GM12878 (cell line): ENCODE data around the gene CHP2. TPM values are rescaled to one million over a fixed set of nuclear protein-coding genes. Genes with fewer than 3 reads are reported as not detected.

ENCODE experiments used
- ATAC-seq: fragments of 200-7000 bp; cut with Tn5 transposase; 3 replicates; pipeline ENCODE4 v1.9.1; 2020; ENCODE audit warnings: mild to moderate bottlenecking, moderate library complexity
- BruUV-seq: library from RNA; stranded (reverse); fragments of 400-500 nt; replicated peaks from 2 replicates; lab custom pipeline; 2021; lab: Mats Ljungman, UMichigan
- CTCF ChIA-PET: fragments of 300-600 bp; sonication (Branson Sonifier 250); formaldehyde crosslinking; extraction: SDS; loops from one replicate; lab custom pipeline; 2021; ENCODE audit warnings: inconsistent platforms; lab: Yijun Ruan, JAX
- POLR2A ChIA-PET: fragments of 350-600 bp; formaldehyde crosslinking; extraction: SDS; loops from one replicate; lab custom pipeline; 2021; ENCODE audit warnings: inconsistent platforms; lab: Charles Lee
- RAD21 ChIA-PET: fragments of 300-600 bp; sonication (Branson Sonifier 250); formaldehyde crosslinking; loops from one replicate; lab custom pipeline; 2023; ENCODE audit warnings: antibody characterized with exemption; ENCODE audit not compliant: unreplicated experiment; lab: Charles Lee
- SMC1A ChIA-PET: fragments of 300-600 bp; sonication (Branson Sonifier 250); formaldehyde crosslinking; loops from one replicate; lab custom pipeline; 2023; ENCODE audit not compliant: unreplicated experiment, uncharacterized antibody; lab: Charles Lee
- DNase-seq: peaks from one replicate; pipeline ENCODE4 v3.0.0-alpha.2; 2011; ENCODE audit warnings: low read depth, low spot score
- FAIRE-seq: peaks from 3 replicates; lab custom pipeline; 2011; peaks lifted over from hg19 to GRCh38; lab: Jason Lieb, UNC
- H2AFZ ChIP-seq: 2 replicates; pipeline ENCODE4 v1.6.0; 2011; ENCODE audit warnings: low read depth, low read length, control low read depth; ENCODE audit not compliant: control insufficient read depth
- H3K27ac ChIP-seq: 2 replicates; pipeline ENCODE4 v1.5.1; 2011; ENCODE audit warnings: control low read depth; ENCODE audit not compliant: control insufficient read depth, insufficient read depth
- H3K27me3 ChIP-seq, 2 experiments: replicated peaks in 1 of 2; 2 replicates each; pipeline versions ENCODE4 v1.6.0 to v1.6.1; 2011; ENCODE audit warnings: low read length in 1 of 2; ENCODE audit not compliant: control insufficient read depth in 2 of 2, insufficient read depth in 2 of 2
- H3K36me3 ChIP-seq, 2 experiments: 2 replicates each; pipeline ENCODE4 v1.5.1; 2011; ENCODE audit warnings: low read length in 1 of 2; ENCODE audit not compliant: control insufficient read depth in 2 of 2, insufficient read depth in 2 of 2
- H3K4me1 ChIP-seq: 2 replicates; pipeline ENCODE4 v1.6.1; 2011; ENCODE audit warnings: mild to moderate bottlenecking, low read length, moderate library complexity, mixed read lengths; ENCODE audit not compliant: control insufficient read depth, insufficient read depth
- H3K4me2 ChIP-seq: 2 replicates; pipeline ENCODE4 v1.6.0; 2011; ENCODE audit warnings: control low read depth; ENCODE audit not compliant: control insufficient read depth, insufficient read depth
- H3K4me3 ChIP-seq: fragments of 200-600 bp; sonication (generic); 2 replicates; pipeline ENCODE4 v1.5.1; 2016
- H3K79me2 ChIP-seq: 2 replicates; pipeline ENCODE4 v1.6.0; 2011; ENCODE audit warnings: low read length; ENCODE audit not compliant: control insufficient read depth, insufficient read depth
- H3K9ac ChIP-seq: 2 replicates; pipeline ENCODE4 v1.8.0; 2011; ENCODE audit warnings: low read length, control low read depth, mixed read lengths; ENCODE audit not compliant: control insufficient read depth, insufficient read depth
- H3K9me3 ChIP-seq: replicated peaks from 3 replicates; pipeline ENCODE4 v1.5.1; 2011; ENCODE audit warnings: mild to moderate bottlenecking, low read length; ENCODE audit not compliant: control insufficient read depth, insufficient read depth
- H4K20me1 ChIP-seq: 2 replicates; pipeline ENCODE4 v1.6.0; 2011; ENCODE audit not compliant: control insufficient read depth, insufficient read depth
- CBFB ChIP-seq: IDR thresholded peaks from 2 replicates; pipeline ENCODE4 v1.6.1; 2016; ENCODE audit warnings: antibody characterized with exemption, low read depth
- DPF2 ChIP-seq: fragments of 450-650 bp; IDR thresholded peaks from 2 replicates; pipeline ENCODE4 v1.6.1; 2017; ENCODE audit warnings: mild to moderate bottlenecking
- EZH2 ChIP-seq: IDR thresholded peaks from 2 replicates; pipeline ENCODE4 v1.6.1; 2012; ENCODE audit warnings: low read depth, mild to moderate bottlenecking, control low read depth, inconsistent platforms, low read length, borderline replicate concordance; ENCODE audit not compliant: control insufficient read depth
- GABPA ChIP-seq: IDR thresholded peaks from 2 replicates; pipeline ENCODE4 v1.6.1; 2014; ENCODE audit warnings: antibody characterized with exemption, low read depth, mild to moderate bottlenecking, inconsistent platforms
- IKZF2 ChIP-seq, 2 experiments: fragments of 450-650 bp; IDR thresholded peaks; 2 replicates each; pipeline ENCODE4 v1.6.1; 2017; ENCODE audit warnings: mild to moderate bottlenecking in 2 of 2, moderate library complexity in 2 of 2
- KAT2A ChIP-seq: conservative IDR thresholded peaks from 2 replicates; pipeline ENCODE4 v1.6.1; 2011; ENCODE audit warnings: low read depth, low read length; ENCODE audit not compliant: control insufficient read depth
- POU2F2 ChIP-seq: IDR thresholded peaks from 3 replicates; pipeline ENCODE4 v1.6.1; 2011; ENCODE audit warnings: low read depth, mild to moderate bottlenecking, low read length, borderline replicate concordance
- RCOR1 ChIP-seq: conservative IDR thresholded peaks from 2 replicates; pipeline ENCODE4 v1.6.1; 2012; ENCODE audit warnings: low read depth, low read length, improper control_type of control experiment
- SIX5 ChIP-seq: IDR thresholded peaks from 2 replicates; pipeline ENCODE4 v1.6.1; 2011; ENCODE audit warnings: mild to moderate bottlenecking, low read depth, low read length, moderate library complexity; ENCODE audit not compliant: severe bottlenecking
- SMC3 ChIP-seq: IDR thresholded peaks from 2 replicates; pipeline ENCODE4 v1.6.1; 2011; ENCODE audit warnings: low read length, improper control_type of control experiment, borderline replicate concordance
- SUPT20H ChIP-seq: IDR thresholded peaks from 2 replicates; pipeline ENCODE4 v1.6.1; 2011; ENCODE audit warnings: low read depth, mild to moderate bottlenecking, low read length, moderate library complexity, borderline replicate concordance; ENCODE audit not compliant: control insufficient read depth
- TBL1XR1 ChIP-seq: IDR thresholded peaks from 2 replicates; pipeline ENCODE4 v1.6.1; 2012; ENCODE audit warnings: low read depth, low read length, improper control_type of control experiment
- ZBED1 ChIP-seq: IDR thresholded peaks from 2 replicates; pipeline ENCODE4 v1.6.1; 2016; ENCODE audit warnings: borderline replicate concordance
- WGBS: methylation state at CpG from one replicate; pipeline ENCODE4 v1.1.6; 2016; ENCODE audit warnings: low lambda C conversion rate; ENCODE audit not compliant: insufficient replicate concordance, insufficient coverage; ENCODE audit errors: missing lambda C conversion rate; 5-methylcytosine and 5-hydroxymethylcytosine counted together
- in situ Hi-C: fragments of 300-500 bp; cut with MboI; formaldehyde crosslinking; loops from 9 replicates; pipeline ENCODE4 v1.14.3; 2018; ENCODE audit warnings: mixed read lengths
- intact Hi-C: fragments of 100-400 bp; cut with micrococcal nuclease; formaldehyde crosslinking; loops from one replicate; pipeline ENCODE4 v1.14.2; 2022; ENCODE audit not compliant: unreplicated experiment
- polyA plus RNA-seq, 11 experiments: library from polyadenylated mRNA; depleted of rRNA in 4 of 11; unstranded in 6 of 11; stranded (reverse) in 5 of 11; fragments of >200 nt; fragmentation: Nextera tagmentation in 4 of 11; fragmentation: Illumina TruSeq in 1 of 11; extraction: Ambion mirVana in 4 of 11; extraction: Trizol in 1 of 11; gene quantifications; 1 replicate in 1 of 11; 2 replicates in 10 of 11; pipeline versions ENCODE4 v1.2.1 to v1.2.3, GENCODE V29; 2011 to 2016; ENCODE audit warnings: inconsistent platforms in 2 of 11, missing spikeins in 2 of 11, low read depth in 1 of 11
- total RNA-seq, 4 experiments: library from RNA; depleted of rRNA in 3 of 4; stranded (reverse); fragments of >200 nt in 3 of 4; fragmentation: Illumina TruSeq in 1 of 4; extraction: Trizol in 1 of 4; gene quantifications; 2 replicates each; pipeline versions ENCODE4 v1.2.1 to v1.2.3, GENCODE V29; 2013 to 2021
- TF ChIP-seq, protein P1 (sequence below): IDR thresholded peaks from 2 replicates; pipeline ENCODE4 v1.6.1; 2012; ENCODE audit warnings: low read depth, low read length, improper control_type of control experiment
- TF ChIP-seq, protein P2 (sequence below): IDR thresholded peaks from 2 replicates; pipeline ENCODE4 v1.6.1; 2012; ENCODE audit warnings: low read length, inconsistent platforms
- TF ChIP-seq, protein P3 (sequence below): fragments of 450-650 bp; conservative IDR thresholded peaks from 2 replicates; pipeline ENCODE4 v1.6.1; 2017; ENCODE audit warnings: mild to moderate bottlenecking, moderate library complexity
- TF ChIP-seq, protein P4 (sequence below): fragments of 450-650 bp; formaldehyde crosslinking; IDR thresholded peaks from 2 replicates; pipeline ENCODE4 v1.4.0; 2020; ENCODE audit warnings: mild to moderate bottlenecking, moderate library complexity

CHP2 gene
- total and polyA plus RNA-seq, 10 of the 15 experiments (the other 5 are each of a cell fraction or from before 2014, with no cell fraction given) = not detected

DNA sequence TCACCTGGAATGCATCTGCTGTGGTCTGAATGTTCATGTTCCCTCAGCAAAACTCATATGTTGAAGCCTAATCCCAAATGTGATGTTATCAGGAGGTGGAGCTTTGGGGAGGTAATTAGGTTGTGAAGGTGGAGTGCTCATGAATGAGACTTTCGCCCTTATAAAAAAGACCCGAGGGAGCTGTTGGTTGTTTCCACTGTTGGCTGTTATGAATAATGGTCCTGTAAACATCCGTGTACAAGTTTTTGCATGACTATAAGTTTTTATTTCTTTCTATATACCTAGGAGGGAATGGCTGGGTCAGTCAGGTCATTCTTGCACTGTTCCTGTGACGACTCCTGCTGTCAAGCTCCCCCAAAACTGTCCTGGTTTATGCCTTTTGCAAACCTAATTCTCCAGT lies 9.6 kb upstream of the CHP2 start (continued):
- TF ChIP-seq, protein P1, sequence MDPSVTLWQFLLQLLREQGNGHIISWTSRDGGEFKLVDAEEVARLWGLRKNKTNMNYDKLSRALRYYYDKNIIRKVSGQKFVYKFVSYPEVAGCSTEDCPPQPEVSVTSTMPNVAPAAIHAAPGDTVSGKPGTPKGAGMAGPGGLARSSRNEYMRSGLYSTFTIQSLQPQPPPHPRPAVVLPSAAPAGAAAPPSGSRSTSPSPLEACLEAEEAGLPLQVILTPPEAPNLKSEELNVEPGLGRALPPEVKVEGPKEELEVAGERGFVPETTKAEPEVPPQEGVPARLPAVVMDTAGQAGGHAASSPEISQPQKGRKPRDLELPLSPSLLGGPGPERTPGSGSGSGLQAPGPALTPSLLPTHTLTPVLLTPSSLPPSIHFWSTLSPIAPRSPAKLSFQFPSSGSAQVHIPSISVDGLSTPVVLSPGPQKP = no peak
- TF ChIP-seq, protein P2, sequence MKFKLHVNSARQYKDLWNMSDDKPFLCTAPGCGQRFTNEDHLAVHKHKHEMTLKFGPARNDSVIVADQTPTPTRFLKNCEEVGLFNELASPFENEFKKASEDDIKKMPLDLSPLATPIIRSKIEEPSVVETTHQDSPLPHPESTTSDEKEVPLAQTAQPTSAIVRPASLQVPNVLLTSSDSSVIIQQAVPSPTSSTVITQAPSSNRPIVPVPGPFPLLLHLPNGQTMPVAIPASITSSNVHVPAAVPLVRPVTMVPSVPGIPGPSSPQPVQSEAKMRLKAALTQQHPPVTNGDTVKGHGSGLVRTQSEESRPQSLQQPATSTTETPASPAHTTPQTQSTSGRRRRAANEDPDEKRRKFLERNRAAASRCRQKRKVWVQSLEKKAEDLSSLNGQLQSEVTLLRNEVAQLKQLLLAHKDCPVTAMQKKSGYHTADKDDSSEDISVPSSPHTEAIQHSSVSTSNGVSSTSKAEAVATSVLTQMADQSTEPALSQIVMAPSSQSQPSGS = no peak
- TF ChIP-seq KAT2A = no peak
- TF ChIP-seq, protein P3, sequence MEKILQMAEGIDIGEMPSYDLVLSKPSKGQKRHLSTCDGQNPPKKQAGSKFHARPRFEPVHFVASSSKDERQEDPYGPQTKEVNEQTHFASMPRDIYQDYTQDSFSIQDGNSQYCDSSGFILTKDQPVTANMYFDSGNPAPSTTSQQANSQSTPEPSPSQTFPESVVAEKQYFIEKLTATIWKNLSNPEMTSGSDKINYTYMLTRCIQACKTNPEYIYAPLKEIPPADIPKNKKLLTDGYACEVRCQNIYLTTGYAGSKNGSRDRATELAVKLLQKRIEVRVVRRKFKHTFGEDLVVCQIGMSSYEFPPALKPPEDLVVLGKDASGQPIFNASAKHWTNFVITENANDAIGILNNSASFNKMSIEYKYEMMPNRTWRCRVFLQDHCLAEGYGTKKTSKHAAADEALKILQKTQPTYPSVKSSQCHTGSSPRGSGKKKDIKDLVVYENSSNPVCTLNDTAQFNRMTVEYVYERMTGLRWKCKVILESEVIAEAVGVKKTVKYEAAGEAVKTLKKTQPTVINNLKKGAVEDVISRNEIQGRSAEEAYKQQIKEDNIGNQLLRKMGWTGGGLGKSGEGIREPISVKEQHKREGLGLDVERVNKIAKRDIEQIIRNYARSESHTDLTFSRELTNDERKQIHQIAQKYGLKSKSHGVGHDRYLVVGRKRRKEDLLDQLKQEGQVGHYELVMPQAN = no peak

DNA sequence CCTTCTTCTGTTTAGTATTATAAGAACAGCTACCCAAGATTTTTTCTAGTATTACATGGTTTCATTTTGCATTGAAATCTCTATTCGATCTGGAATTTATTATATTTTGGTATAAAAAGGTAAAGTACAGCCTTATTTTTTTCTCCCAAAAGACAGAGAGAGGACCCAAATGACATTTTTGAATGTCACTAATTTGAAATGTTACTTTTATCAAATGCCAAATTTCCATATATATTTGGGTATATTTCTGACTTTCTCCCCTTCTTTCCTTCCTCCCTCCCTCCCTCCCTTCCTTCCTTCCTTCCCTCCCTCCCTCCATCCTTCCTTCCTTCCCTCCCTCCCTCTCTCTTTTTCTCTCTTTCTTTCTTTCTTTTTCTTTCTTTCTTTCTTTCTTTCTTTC lies 6.2 kb upstream of the CHP2 start:
- ChIA-PET POLR2A (no interaction called here), RAD21 (no interaction called here), CTCF (no interaction called here), SMC1A (no interaction called here)
- FAIRE-seq (no peak), ATAC-seq (no peak), DNase-seq (no peak)
- Histone ChIP-seq H3K9me3 (no peaks in the 10 kb centered on the region), H3K4me2 (no peak overlapping the region), H2AFZ (no peak overlapping the region), H3K27ac (no peak overlapping the region), H3K79me2 (no peaks in the 10 kb centered on the region), H4K20me1 (no peaks in the 10 kb centered on the region), H3K9ac (no peak overlapping the region), H3K4me1 (no peaks in the 10 kb centered on the region), H3K27me3 (no peaks in the 10 kb centered on the region; a peak in 3 of 4 replicates), H3K36me3 (no peaks in the 10 kb centered on the region), H3K4me3 (no peak overlapping the region)
- in situ Hi-C loops = no loop called here
- WGBS = 0% methylated on average over 1 of the region's 1 CpG
- intact Hi-C loops = no loop called here
- BruUV-seq = no TSS peak
- TF ChIP-seq RCOR1 (no peak), POU2F2 (no peak), SMC3 (no peak), ZBED1 (no peak), IKZF2 (IDR thresholded peaks at IDR 0.05) (no peak), TBL1XR1 (no peak), SIX5 (no peak), EZH2 (no peak), SUPT20H (no peak), DPF2 (no peak), GABPA (no peak), CBFB (no peak)
- TF ChIP-seq, protein P4, sequence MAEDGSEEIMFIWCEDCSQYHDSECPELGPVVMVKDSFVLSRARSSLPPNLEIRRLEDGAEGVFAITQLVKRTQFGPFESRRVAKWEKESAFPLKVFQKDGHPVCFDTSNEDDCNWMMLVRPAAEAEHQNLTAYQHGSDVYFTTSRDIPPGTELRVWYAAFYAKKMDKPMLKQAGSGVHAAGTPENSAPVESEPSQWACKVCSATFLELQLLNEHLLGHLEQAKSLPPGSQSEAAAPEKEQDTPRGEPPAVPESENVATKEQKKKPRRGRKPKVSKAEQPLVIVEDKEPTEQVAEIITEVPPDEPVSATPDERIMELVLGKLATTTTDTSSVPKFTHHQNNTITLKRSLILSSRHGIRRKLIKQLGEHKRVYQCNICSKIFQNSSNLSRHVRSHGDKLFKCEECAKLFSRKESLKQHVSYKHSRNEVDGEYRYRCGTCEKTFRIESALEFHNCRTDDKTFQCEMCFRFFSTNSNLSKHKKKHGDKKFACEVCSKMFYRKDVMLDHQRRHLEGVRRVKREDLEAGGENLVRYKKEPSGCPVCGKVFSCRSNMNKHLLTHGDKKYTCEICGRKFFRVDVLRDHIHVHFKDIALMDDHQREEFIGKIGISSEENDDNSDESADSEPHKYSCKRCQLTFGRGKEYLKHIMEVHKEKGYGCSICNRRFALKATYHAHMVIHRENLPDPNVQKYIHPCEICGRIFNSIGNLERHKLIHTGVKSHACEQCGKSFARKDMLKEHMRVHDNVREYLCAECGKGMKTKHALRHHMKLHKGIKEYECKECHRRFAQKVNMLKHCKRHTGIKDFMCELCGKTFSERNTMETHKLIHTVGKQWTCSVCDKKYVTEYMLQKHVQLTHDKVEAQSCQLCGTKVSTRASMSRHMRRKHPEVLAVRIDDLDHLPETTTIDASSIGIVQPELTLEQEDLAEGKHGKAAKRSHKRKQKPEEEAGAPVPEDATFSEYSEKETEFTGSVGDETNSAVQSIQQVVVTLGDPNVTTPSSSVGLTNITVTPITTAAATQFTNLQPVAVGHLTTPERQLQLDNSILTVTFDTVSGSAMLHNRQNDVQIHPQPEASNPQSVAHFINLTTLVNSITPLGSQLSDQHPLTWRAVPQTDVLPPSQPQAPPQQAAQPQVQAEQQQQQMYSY (CRISPR knock-in tag) = no peak
